GM18907 (cell line): ENCODE measurements around the gene ARHGEF1.
"Not testable (repeated sequence)": the region's sequence is repeated elsewhere in the genome, so short reads cannot be mapped to it uniquely, and the experiment has no call there.

Experiments
- ATAC-seq: cut with Tn5 transposase; IDR thresholded peaks from one replicate; pipeline ENCODE4 v1.9.1; 2021; ENCODE audit warnings: mild to moderate bottlenecking, moderate library complexity; ENCODE audit not compliant: unreplicated experiment

The ARHGEF1 gene

GRCh38 chr19:41904118-41904870 lies 21.3 kb downstream of the ARHGEF1 start:
- no peak for ATAC-seq

- no peak for ATAC-seq
Observed at GRCh38 chr19:41905273-41906002, 22.5 kb downstream of the ARHGEF1 start.

- ATAC-seq, result no peak
Observed at GRCh38 chr19:41906271-41906670, 23.3 kb downstream of the ARHGEF1 start.

- ATAC-seq, result no peak
Observed at GRCh38 chr19:41906916-41907680, 24.1 kb downstream of the ARHGEF1 start.

- no peak for ATAC-seq
Observed at GRCh38 chr19:41907994-41908615, 25.1 kb downstream of the ARHGEF1 start.

GRCh38 chr19:41908724-41909464 lies 25.9 kb downstream of the ARHGEF1 start:
- ATAC-seq, result no peak

GRCh38 chr19:41909706-41910105 lies 26.7 kb downstream of the ARHGEF1 start:
- no peak for ATAC-seq

- no peak for ATAC-seq
Observed at GRCh38 chr19:41910240-41910991, 27.4 kb downstream of the ARHGEF1 start.

GRCh38 chr19:41910992-41911888 lies 28.3 kb downstream of the ARHGEF1 start:
- no peak for ATAC-seq

GRCh38 chr19:41911889-41912731 lies 29.1 kb downstream of the ARHGEF1 start:
- no peak for ATAC-seq

- ATAC-seq, result no peak
Observed at GRCh38 chr19:41912899-41913537, 30.0 kb downstream of the ARHGEF1 start.

- no peak for ATAC-seq
Observed at GRCh38 chr19:41913538-41914423, 30.8 kb downstream of the ARHGEF1 start.

- ATAC-seq, result not testable (repeated sequence)
Observed at GRCh38 chr19:41914424-41914834, 31.4 kb downstream of the ARHGEF1 start.

GRCh38 chr19:41915021-41915775 lies 32.2 kb downstream of the ARHGEF1 start:
- ATAC-seq, result no peak

GRCh38 chr19:41915776-41916414 lies 32.9 kb downstream of the ARHGEF1 start:
- ATAC-seq, result no peak
